Non-pigmented ciliary epithelial cell (primary cell): ENCODE results near the gene ZRANB1.

Experiments used
- DNase-seq: peaks from one replicate; pipeline ENCODE4 v3.0.0-alpha.2; 2010; ENCODE audit warnings: low read depth

ZRANB1 gene

DNA sequence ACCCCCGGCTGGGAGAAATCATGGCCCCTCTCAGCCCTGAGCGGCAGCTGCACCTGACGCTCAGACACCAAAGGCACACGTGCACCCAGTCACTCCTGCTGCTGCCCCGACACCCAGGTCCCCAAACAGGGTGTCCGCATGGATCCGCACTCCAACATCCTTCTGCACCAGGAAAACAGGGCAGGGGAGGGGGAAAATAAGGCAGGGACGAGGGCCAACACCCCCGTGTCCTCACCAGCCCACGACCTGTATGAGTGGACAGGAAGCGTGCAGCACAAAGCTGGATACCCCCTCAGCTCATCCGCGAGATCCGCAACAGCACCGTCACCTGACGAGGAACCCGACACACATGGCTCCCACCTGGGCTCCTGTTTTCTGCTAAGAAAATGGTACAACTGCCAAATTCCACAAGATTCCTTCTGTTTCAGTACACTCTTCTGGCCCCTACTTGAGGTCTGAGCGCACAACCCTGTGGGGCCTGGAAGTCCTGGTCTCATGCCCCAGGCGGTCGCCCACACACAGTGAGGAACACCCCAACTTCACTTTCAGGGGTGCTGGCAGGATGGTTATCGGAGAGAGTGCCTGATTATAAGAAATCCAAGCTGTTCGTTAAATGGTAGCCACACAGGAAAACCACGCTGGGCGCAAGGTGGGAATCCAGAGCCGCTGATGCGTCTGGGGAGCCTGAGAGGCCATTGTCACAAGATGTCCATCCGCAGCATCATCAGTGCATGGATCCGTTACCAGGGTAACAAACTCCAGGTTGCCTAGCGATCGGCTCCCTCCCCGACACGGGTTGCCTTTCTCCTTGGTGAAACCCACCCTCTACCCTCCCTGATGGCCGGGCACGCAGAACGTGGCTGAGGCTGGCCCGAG, 63.6 kb downstream of the ZRANB1 start:
- DNase-seq, result no peak

DNA sequence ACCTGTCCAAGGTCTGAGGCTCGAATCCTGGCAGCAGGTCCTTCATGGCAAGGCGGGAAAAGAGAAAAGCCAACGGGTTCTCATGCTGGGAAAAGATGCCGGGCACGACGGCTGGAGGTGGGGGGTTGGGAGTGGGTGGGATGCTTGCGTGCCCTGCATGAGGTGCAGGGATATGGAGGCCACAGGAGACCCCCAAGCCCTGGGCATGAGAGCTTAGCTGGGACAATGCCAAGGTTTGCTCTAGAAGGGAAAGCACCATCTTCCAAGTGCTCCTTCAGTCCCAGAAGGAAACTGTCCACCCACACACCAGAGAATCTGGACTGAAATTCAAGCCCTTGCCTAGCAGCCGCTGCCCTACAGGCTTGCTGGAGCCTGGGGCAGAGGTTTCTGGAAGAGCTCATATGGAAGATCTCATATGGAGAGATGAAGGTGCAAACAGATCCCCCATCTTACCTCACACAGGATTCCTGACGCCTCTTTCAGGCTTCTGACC, 64.3 kb downstream of the ZRANB1 start:
- DNase-seq, result no peak

GRCh38 chr10:125006921-125007426, 65.1 kb downstream of the ZRANB1 start:
- DNase-seq, result no peak

DNA sequence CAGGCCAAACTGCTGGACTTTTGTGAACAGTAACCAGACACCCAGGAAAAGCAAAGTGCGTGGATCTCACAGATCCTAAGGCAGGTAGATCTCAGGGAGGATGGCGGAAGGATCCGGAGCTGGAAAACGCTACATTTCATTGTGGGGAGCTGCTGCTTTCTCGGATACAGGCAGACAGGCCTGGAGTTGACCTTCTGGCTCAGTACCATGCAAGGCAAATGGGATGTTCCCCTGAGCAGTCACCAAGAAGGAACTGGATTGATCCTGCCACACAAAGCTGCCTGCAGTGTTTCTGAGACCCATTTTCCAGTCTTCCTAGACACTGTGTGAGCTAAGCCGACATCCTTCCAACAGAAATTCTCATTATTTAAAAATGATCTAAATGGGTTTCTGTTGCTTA, 65.5 kb downstream of the ZRANB1 start:
- DNase-seq, result no peak

GRCh38 chr10:125008689-125009638, 67.0 kb downstream of the ZRANB1 start:
- no peak for DNase-seq

DNA sequence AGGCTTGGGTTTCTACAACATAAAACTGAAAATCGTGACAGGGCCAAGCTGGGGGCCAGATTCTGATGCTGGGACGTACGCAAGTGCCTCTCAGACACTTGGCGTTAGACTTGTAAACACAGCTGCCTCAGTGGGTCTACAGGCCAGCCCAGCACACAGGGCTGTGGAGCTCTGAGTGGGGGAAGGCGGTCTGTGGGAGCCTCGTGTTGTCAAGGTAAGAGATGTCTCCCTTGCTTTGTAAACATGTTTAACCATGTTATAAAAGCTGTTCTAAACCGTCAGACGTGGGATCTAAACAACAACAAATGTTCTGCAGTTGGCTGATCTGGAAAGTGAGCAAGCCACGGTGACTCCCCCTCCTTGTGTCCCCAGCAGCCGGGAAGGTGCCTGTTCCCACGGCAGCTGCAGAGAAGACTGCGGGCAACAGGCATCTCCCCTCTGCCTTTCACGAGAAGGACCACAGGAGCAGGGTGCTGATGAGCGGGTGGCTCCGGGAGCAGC, 67.8 kb downstream of the ZRANB1 start:
- DNase-seq, result no peak

DNA sequence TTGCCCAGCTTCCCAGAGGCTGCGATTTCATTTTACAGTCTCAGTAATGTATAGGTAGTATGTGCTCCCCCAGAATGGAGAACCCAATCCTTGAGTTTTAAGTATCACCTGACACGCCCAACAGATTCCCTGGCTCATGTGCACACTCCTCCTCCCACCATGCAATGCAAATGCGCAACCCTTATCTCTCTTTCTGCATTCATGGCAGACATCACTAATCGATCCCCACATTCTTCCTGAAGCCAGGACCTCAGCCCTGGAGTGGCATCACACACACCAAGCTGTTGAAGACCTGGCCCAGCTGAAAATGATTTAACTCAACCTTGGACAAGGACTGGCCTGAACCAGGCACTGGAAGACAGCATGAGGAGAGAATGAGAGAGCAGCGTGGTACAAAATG, 68.4 kb downstream of the ZRANB1 start:
- no peak for DNase-seq

DNA sequence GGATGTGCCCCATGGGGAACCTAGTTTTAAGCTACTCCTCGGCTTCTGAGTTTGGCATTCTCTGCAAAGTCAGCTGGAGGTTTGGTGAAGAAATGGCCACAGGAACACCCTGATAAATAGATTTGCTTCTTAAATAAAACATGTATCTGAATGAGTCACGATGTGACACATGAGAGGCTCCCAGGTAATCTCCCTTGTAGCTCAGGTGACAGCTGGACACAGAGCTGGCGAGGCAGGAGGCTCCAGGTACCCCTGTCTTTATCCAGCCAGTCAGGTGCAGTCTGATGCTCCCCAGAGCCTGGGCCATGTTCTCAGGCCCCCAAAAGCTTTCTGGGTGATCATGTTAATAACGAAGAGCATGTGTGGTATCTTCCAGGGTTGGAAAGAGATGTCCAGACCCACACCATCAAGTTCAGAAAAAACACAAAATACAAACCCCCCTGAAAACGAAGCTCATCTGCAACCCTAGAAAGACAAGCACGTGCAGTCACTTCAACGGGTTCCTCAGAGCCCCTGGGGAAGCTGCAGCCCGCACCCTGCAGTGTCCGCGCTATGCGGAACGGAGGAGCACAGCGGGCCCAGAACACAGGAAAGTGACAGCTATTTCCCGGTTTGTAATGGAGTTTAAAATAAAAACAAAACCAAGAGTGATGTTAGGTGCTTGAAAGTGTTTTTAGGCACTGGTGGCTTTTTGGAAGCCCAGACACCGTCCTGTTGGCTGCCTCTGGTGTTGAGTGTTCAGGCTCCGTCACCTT, 69.4 kb downstream of the ZRANB1 start:
- no peak for DNase-seq

DNA sequence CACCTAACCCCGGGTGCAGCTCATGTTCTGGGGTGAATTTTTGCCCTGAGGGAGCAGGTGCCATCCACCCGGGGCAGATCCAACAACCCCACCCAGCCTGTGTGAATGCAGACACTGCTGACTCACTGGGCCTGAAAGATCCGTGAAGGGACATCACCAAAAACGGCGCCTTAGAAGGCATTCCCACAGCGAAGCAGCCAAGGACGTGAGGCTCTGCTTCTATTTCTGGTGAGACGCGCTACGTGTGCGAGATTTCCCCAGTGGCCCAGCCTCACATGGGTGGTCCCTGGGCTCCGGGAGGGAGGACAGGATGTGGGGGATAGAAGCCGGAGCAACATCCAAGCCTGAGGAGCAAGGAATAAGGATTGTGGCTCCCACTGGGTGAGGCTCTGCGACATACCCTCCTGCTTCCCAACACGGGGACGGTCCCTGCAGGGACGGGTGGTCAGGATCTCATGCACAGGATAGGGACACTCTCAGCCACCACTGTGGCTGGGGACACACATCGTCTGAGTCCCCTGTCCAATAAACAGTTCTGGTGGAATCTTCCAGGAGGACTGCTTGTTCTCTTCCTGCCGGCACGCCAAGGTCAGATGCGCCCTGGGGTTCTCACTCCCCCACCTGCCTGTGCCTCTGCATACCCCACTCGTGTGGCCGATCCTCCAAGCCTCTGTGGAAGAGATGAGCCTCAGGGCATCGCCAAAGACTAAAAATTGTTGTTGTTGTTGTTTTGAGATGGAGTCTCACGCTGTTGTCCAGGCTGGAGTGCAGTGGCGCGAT, 70.2 kb downstream of the ZRANB1 start:
- DNase-seq, result no peak

DNA sequence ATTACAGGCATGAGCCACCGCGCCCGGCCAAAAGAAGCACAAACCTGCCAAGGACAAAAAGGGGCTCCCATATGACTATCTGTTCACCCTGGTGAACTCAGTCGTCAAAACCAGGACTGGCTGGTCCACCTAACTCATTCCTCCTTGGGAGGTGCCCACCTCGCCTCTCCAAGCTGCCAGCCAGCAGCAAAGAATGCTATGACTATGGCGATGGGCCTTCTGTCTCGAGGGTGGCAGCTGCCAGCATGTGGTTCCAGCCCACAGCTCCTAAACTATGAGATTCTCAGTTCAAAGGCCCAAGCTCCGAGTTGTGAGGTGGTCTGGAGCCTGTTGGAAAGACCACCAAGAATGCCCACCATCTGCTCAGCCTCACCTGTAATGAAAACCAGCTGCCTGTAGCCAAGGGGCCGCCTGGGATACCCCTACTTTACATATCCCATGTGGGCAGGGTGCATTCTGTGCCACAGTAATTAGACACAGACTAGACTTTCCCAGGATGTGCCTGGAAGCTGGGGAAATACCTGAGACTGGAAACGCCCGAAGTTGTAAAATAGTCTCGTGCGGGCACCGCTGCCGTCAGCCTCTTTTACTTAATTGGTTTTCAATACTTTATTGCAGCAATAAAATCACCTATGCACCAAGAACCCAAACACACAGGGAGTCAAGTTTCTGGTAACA, 71.1 kb downstream of the ZRANB1 start:
- no peak for DNase-seq

DNA sequence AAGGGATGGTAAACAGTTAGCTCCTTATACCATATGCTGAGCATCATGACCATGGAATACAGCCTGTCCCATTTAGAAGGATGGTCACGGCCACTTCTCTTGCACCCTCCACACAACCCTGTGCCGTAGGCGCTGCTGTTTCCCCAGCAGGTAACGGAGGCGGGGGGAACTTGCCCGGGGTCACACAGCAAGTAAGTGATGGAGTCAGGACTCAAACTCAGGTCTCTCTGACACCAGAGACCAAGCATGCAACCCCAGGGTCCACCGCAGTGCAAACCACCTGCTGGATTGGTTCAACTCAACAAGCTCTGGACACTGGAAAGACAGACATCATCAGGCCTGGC, 71.6 kb downstream of the ZRANB1 start:
- no peak for DNase-seq

GRCh38 chr10:125014086-125014830, 72.3 kb downstream of the ZRANB1 start:
- no peak for DNase-seq

- DNase-seq, result no peak
Observed at GRCh38 chr10:125014836-125015355, 73.0 kb downstream of the ZRANB1 start.

GRCh38 chr10:125015356-125015944, 73.5 kb downstream of the ZRANB1 start:
- no peak for DNase-seq

DNA sequence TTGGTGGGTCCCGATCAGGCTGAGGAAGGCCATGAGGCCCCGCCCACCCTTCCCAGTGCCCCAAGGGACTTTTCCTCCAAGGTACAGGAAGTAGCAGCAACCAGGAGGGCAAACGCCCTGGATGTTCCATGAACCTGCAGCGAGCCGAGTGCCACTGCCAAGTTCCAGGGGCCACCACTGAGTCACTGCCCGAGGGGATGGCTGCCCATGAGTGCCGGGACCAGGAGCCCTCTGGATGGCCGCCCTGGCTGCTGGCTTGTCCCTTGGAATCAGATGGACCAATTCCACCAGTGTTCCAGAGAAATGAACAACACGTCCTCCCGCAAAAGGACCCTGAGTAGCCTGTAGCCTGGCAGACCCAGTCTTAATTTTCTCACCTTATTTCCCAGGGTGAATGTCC, 74.2 kb downstream of the ZRANB1 start:
- no peak for DNase-seq

DNA sequence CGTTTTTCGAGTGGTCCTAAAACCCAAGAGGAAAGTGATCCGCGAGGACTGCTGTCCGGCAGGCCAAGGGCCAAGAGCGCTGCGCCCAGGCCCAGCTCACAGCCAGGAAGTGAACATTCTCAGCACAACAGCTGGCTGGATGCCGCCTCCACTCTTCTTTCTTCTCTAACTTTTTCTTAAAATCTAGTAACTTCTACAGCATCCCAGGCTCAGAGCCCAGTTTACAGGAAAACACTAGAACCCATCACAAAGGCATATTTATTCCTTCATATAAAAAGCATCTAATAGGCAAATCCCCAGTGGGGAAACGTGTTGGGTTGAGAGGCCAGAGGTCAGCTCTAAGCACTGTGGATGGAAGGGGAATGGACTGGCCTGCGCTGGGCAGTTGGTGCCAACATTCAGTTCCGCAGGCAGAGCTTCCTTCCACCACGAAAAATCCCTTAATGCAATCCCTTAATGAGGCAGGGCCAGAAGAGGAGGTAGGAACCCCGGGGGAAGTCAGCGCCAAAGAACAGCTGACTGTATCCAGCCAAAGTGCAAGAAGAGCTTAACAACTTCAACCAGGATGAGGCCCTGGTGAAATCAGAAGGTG, 74.8 kb downstream of the ZRANB1 start:
- DNase-seq, result no peak

DNA sequence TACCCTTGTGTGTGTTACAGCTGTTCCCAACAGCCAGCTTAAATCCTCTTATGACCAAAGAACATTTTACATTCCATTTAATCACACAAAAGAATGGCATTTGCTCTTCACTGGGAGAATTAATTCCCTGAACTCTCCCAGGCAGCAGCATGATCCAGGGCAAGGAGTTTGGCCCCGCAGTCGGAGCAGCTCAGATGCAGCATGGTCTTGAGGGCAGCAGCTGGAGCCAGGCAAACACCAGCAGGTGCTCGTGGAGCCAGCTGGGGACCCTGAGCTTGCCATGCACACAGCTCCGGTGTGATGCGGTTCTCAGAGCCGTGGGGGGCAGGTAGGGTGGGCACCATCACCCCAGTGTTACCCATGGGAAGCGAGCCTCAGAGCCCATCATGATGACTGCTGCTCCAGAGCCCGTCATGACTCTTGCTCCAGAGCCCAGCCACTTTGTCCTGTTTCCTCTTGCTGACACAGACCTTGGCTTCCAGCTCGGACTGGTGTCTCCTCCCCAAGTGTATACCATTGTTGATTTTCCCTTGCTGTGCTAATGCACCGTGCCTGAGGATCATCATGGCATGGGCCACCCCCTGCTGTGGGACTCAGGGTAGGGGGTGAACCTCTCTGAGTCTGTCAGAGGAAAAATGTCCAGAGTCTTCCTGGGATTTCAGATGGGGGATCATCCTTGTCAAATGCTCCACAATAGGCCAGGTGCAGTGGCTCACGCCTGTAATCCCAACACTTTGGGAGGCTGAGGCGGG, 75.8 kb downstream of the ZRANB1 start:
- no peak for DNase-seq
